K562 (cell line): ENCODE measurements around the gene KLC1. TPM values are rescaled to one million over a fixed set of nuclear protein-coding genes. Genes with fewer than 3 reads are reported as not detected.

ENCODE experiments used
- CXXC5 ChIP-seq: fragments of 250-450 bp; sonication (Bioruptor Pico); IDR thresholded peaks from 2 replicates; pipeline ENCODE4 v1.8.0; 2022; ENCODE audit warnings: inconsistent platforms, mild to moderate bottlenecking, moderate library complexity
- JUN ChIP-seq, 2 experiments: sonication (generic) in 1 of 2; formaldehyde crosslinking in 1 of 2; IDR thresholded peaks; 2 replicates each; pipeline versions ENCODE4 v1.6.1 to v1.8.0; 2012 to 2022; ENCODE audit warnings: borderline replicate concordance in 2 of 2, mild to moderate bottlenecking in 2 of 2, improper control_type of control experiment in 1 of 2, low read depth in 1 of 2, low read length in 1 of 2, missing genetic modification reagents in 1 of 2
- MTA1 ChIP-seq: fragments of 450-650 bp; IDR thresholded peaks from 2 replicates; pipeline ENCODE4 v1.6.1; 2017; ENCODE audit warnings: borderline replicate concordance
- NCOA1 ChIP-seq: fragments of 450-650 bp; IDR thresholded peaks from 2 replicates; pipeline ENCODE4 v1.6.1; 2016; ENCODE audit warnings: low read depth
- NCOR1 ChIP-seq: fragments of 450-650 bp; IDR thresholded peaks from 2 replicates; pipeline ENCODE4 v1.6.1; 2016; ENCODE audit warnings: mild to moderate bottlenecking, moderate library complexity
- PCBP1 ChIP-seq: fragments of 200-400 bp; formaldehyde crosslinking; IDR thresholded peaks from 2 replicates; pipeline ENCODE4 v1.6.1; 2018; ENCODE audit warnings: mild to moderate bottlenecking, low read depth, low read length; ENCODE audit not compliant: poor library complexity, severe bottlenecking
- PML ChIP-seq: IDR thresholded peaks from 2 replicates; pipeline ENCODE4 v1.6.1; 2012; ENCODE audit warnings: low read length, inconsistent platforms
- RBBP5 ChIP-seq: fragments of 200-600 bp; sonication (generic); IDR thresholded peaks from 2 replicates; pipeline ENCODE4 v1.6.1; 2012; ENCODE audit warnings: borderline replicate concordance, mild to moderate bottlenecking, low read length, control low read depth, inconsistent platforms; ENCODE audit not compliant: insufficient read depth, poor library complexity, severe bottlenecking
- RBFOX2 ChIP-seq: fragments of 200-400 bp; formaldehyde crosslinking; IDR thresholded peaks from 2 replicates; pipeline ENCODE4 v1.6.1; 2017; ENCODE audit warnings: low read depth, mild to moderate bottlenecking, low read length, moderate library complexity
- ZNF121 ChIP-seq: sonication (generic); formaldehyde crosslinking; conservative IDR thresholded peaks from 2 replicates; pipeline ENCODE4 v1.8.0; 2022; ENCODE audit warnings: missing genetic modification reagents
- ZNF589 ChIP-seq: fragments of 200-800 bp; sonication (Bioruptor generic); IDR thresholded peaks from 2 replicates; pipeline ENCODE4 v1.6.1; 2016; ENCODE audit warnings: low read depth, missing genetic modification characterization, missing compliant biosample characterization
- ZNF644 ChIP-seq: fragments of 200-800 bp; sonication (Bioruptor generic); IDR thresholded peaks from 2 replicates; pipeline ENCODE4 v1.6.1; 2016; ENCODE audit warnings: low read depth, missing genetic modification characterization, missing compliant biosample characterization
- polyA plus RNA-seq, 8 experiments: library from polyadenylated mRNA; depleted of rRNA in 4 of 8; stranded (reverse) in 5 of 8; unstranded in 3 of 8; fragments of >200 nt; fragmentation: Nextera tagmentation in 2 of 8; fragmentation: Illumina TruSeq in 1 of 8; extraction: Ambion mirVana in 2 of 8; extraction: Trizol in 1 of 8; gene quantifications; 2 replicates each; pipeline versions ENCODE4 v1.2.1 to v1.2.3, GENCODE V29; 2011 to 2014; ENCODE audit warnings: inconsistent platforms in 1 of 8, missing spikeins in 1 of 8
- total RNA-seq, 7 experiments: library from RNA; depleted of rRNA in 6 of 7; stranded (reverse); fragments of >200 nt in 6 of 7; fragmentation: Illumina TruSeq in 2 of 7; extraction: Trizol in 2 of 7; gene quantifications; 2 replicates each; pipeline versions ENCODE4 v1.2.1 to v1.2.3, GENCODE V29; 2011 to 2021; ENCODE audit warnings: low replicate concordance in 1 of 7
- TF ChIP-seq, protein P1 (sequence below): sonication (generic); formaldehyde crosslinking; IDR thresholded peaks from 2 replicates; pipeline ENCODE4 v1.5.0; 2020; ENCODE audit warnings: missing genetic modification reagents
- TF ChIP-seq, protein P2 (sequence below), 3 experiments: IDR thresholded peaks in 2 of 3; conservative IDR thresholded peaks in 1 of 3; 2 replicates each; pipeline ENCODE4 v1.5.1; 2011 to 2012; ENCODE audit warnings: low read length in 3 of 3, mild to moderate bottlenecking in 3 of 3, control low read depth in 2 of 3, improper control_type of control experiment in 1 of 3, inconsistent platforms in 1 of 3, low read depth in 1 of 3, mixed read lengths in 1 of 3, moderate library complexity in 1 of 3; ENCODE audit not compliant: insufficient read depth in 2 of 3
- TF ChIP-seq, protein P3 (sequence below): fragments of 250-450 bp; sonication (Bioruptor Pico); IDR thresholded peaks from 2 replicates; pipeline ENCODE4 v1.8.0; 2022; ENCODE audit warnings: moderate library complexity, mild to moderate bottlenecking, inconsistent platforms
- TF ChIP-seq, protein P4 (sequence below): sonication (generic); formaldehyde crosslinking; IDR thresholded peaks from 2 replicates; pipeline ENCODE4 v1.8.0; 2022; ENCODE audit warnings: mild to moderate bottlenecking, missing genetic modification reagents
- TF ChIP-seq, protein P5 (sequence below): fragments of 250-450 bp; sonication (Bioruptor Pico); IDR thresholded peaks from 2 replicates; pipeline ENCODE4 v1.4.0; 2020

Gene KLC1
- total and polyA plus RNA-seq, 9 of the 15 experiments (the other 6 are each of a cell fraction or from before 2014, with no cell fraction given): 4.9 to 134 (median 54.8) TPM

DNA sequence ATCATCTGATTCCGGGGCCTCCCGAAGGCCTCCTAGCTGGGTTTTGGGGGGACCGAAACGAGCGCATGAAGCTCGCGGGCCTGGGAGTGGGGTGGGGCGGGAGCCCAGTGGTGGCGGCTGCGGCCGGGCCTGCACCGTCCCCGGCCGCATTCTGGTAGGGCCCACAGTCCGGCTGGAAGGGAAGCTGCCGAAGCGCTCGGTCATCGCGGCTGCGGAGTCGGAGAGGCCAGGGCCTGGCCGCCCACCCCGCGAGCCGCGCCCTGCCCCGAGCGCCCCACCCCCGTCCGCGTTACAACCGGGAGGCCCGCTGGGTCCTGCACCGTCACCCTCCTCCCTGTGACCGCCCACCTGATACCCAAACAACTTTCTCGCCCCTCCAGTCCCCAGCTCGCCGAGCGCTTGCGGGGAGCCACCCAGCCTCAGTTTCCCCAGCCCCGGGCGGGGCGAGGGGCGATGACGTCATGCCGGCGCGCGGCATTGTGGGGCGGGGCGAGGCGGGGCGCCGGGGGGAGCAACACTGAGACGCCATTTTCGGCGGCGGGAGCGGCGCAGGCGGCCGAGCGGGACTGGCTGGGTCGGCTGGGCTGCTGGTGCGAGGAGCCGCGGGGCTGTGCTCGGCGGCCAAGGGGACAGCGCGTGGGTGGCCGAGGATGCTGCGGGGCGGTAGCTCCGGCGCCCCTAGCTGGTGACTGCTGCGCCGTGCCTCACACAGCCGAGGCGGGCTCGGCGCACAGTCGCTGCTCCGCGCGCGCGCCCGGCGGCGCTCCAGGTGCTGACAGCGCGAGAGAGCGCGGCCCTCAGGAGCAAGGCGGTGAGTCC lies at the start of gene KLC1 (continued):
- TF ChIP-seq, protein P1, sequence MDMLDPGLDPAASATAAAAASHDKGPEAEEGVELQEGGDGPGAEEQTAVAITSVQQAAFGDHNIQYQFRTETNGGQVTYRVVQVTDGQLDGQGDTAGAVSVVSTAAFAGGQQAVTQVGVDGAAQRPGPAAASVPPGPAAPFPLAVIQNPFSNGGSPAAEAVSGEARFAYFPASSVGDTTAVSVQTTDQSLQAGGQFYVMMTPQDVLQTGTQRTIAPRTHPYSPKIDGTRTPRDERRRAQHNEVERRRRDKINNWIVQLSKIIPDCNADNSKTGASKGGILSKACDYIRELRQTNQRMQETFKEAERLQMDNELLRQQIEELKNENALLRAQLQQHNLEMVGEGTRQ (CRISPR knock-in tag): no peak
- TF ChIP-seq PML (peak; percentile 38; the same call in 1 of the 2 replicates), PCBP1 (peak; percentile 14), RBBP5 (peak; percentile 69), RBFOX2 (peak; percentile 77), NCOR1 (peak; percentile 32; the same call in 1 of the 2 replicates), ZNF121 (CRISPR knock-in tag) (no peak), JUN (IDR thresholded peaks at IDR 0.05; ENCODE audit: borderline replicate concordance, low read depth, low read length) (peak; percentile 84), JUN (CRISPR knock-in tag; IDR thresholded peaks at IDR 0.05; ENCODE audit: borderline replicate concordance) (peak; percentile 45; the same call in 1 of the 2 replicates), NCOA1 (no peak), MTA1 (peak; percentile 95), ZNF589 (0 out of 2 replicates have a peak, but pooled peaks have one; percentile 37), CXXC5 (CRISPR knock-in tag) (peak; percentile 63), ZNF644 (0 out of 2 replicates have a peak, but pooled peaks have one; percentile 5)
- TF ChIP-seq, protein P2, sequence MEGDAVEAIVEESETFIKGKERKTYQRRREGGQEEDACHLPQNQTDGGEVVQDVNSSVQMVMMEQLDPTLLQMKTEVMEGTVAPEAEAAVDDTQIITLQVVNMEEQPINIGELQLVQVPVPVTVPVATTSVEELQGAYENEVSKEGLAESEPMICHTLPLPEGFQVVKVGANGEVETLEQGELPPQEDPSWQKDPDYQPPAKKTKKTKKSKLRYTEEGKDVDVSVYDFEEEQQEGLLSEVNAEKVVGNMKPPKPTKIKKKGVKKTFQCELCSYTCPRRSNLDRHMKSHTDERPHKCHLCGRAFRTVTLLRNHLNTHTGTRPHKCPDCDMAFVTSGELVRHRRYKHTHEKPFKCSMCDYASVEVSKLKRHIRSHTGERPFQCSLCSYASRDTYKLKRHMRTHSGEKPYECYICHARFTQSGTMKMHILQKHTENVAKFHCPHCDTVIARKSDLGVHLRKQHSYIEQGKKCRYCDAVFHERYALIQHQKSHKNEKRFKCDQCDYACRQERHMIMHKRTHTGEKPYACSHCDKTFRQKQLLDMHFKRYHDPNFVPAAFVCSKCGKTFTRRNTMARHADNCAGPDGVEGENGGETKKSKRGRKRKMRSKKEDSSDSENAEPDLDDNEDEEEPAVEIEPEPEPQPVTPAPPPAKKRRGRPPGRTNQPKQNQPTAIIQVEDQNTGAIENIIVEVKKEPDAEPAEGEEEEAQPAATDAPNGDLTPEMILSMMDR (IDR thresholded peaks at IDR 0.05 in 2 of 3, conservative IDR thresholded peaks at IDR 0.05 in 1 of 3; ENCODE audit: insufficient read depth in 2 of 3, low read depth in 1 of 3, low read length in 3 of 3): peak in 1 of 3 experiments; percentile 13; a peak in 1 of 6 replicates
- TF ChIP-seq, protein P3, sequence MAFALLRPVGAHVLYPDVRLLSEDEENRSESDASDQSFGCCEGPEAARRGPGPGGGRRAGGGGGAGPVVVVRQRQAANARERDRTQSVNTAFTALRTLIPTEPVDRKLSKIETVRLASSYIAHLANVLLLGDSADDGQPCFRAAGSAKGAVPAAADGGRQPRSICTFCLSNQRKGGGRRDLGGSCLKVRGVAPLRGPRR (CRISPR knock-in tag): no peak
- TF ChIP-seq, protein P4, sequence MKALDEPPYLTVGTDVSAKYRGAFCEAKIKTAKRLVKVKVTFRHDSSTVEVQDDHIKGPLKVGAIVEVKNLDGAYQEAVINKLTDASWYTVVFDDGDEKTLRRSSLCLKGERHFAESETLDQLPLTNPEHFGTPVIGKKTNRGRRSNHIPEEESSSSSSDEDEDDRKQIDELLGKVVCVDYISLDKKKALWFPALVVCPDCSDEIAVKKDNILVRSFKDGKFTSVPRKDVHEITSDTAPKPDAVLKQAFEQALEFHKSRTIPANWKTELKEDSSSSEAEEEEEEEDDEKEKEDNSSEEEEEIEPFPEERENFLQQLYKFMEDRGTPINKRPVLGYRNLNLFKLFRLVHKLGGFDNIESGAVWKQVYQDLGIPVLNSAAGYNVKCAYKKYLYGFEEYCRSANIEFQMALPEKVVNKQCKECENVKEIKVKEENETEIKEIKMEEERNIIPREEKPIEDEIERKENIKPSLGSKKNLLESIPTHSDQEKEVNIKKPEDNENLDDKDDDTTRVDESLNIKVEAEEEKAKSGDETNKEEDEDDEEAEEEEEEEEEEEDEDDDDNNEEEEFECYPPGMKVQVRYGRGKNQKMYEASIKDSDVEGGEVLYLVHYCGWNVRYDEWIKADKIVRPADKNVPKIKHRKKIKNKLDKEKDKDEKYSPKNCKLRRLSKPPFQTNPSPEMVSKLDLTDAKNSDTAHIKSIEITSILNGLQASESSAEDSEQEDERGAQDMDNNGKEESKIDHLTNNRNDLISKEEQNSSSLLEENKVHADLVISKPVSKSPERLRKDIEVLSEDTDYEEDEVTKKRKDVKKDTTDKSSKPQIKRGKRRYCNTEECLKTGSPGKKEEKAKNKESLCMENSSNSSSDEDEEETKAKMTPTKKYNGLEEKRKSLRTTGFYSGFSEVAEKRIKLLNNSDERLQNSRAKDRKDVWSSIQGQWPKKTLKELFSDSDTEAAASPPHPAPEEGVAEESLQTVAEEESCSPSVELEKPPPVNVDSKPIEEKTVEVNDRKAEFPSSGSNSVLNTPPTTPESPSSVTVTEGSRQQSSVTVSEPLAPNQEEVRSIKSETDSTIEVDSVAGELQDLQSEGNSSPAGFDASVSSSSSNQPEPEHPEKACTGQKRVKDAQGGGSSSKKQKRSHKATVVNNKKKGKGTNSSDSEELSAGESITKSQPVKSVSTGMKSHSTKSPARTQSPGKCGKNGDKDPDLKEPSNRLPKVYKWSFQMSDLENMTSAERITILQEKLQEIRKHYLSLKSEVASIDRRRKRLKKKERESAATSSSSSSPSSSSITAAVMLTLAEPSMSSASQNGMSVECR (CRISPR knock-in tag): peak; percentile 19
- TF ChIP-seq, protein P5, sequence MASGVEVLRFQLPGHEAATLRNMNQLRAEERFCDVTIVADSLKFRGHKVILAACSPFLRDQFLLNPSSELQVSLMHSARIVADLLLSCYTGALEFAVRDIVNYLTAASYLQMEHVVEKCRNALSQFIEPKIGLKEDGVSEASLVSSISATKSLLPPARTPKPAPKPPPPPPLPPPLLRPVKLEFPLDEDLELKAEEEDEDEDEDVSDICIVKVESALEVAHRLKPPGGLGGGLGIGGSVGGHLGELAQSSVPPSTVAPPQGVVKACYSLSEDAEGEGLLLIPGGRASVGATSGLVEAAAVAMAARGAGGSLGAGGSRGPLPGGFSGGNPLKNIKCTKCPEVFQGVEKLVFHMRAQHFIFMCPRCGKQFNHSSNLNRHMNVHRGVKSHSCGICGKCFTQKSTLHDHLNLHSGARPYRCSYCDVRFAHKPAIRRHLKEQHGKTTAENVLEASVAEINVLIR: peak; percentile 89
